Measurements from ENCODE around the gene KLC4.

Gene KLC4

GRCh38 chr6:43034190-43034525, 25.3 kb upstream of the KLC4 start:
- no peak for DNase-seq (ENCODE audit: low spot score)
- ChIA-PET CTCF (interaction anchor here (0.6 kb wide), 1 partner anchor 413 kb away, joined by 3 read pairs; no protein-coding TSS in a partner anchor), POLR2A (ENCODE audit: low non-redundant PET) (no interaction called here)
- peak overlapping the region; percentile 48 for H3K27ac ChIP-seq
- no peak for TF ChIP-seq CTCF (conservative IDR thresholded peaks at IDR 0.05; ENCODE audit: low read depth)

DNA sequence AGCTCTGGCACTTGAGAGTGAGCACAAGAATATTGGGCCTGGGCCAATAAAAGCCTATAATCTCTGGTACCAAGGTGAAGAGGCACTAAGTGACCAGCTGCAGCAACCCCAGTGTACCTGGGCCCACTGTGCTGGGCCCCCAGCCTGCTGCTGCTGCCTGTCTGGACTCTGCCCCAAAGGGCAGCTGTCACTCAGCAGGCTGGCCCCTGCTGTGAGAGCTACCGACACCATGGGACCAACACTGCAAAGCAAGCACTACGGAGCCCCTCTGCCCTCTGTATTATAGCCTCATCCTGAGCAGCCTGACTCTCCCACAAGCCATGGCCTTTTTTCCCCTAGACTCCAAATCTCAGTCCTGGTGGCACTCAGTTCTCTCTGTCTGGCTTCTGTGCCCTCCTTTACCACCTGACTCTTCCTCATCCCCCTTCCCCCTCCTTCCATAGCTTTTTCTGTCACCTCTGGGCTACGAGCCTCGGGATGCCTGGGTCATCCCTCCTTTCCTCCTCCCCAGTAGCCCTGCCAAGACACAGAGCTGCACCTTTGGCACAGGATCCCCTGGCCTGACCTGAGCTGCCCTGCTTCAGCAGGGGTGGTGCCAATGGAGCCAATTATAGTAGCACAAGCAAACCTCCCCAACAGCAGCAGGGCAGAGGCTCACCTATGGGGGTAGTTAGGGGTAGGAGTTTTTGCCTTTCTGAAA, 23.8 kb upstream of the KLC4 start:
- DNase-seq (ENCODE audit: low spot score): no peak
- no peak for TF ChIP-seq CTCF (conservative IDR thresholded peaks at IDR 0.05; ENCODE audit: low read depth)
- peak overlapping the region; percentile 48 for H3K27ac ChIP-seq
- ChIA-PET POLR2A (ENCODE audit: low non-redundant PET) (no interaction called here), CTCF (no interaction called here)

DNA sequence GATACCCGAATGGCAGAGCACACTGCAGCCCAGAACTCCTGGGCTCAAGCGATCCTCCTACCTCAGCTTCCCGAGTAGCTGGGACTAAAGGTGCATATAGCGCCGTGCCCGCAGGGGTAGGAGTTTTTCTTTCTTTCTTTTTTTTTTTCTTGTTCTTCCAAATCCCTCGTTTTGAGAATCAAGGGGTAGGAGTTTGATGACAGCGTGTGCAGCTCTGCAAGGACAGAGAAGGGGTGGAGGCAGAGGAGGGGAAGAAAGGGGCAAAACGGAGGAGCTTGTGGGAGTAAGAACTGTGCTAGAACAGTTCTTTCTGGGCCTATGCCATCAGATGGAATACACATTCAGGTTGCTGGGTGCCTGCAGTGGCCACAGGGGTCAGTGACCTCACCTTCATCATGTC, 22.7 kb upstream of the KLC4 start:
- H3K27ac ChIP-seq: peak overlapping the region; percentile 21; the same call in 1 of the 2 replicates
- no peak for TF ChIP-seq CTCF (conservative IDR thresholded peaks at IDR 0.05; ENCODE audit: low read depth)
- ChIA-PET CTCF (no interaction called here), POLR2A (ENCODE audit: low non-redundant PET) (interaction anchor here (0.7 kb wide), 1 partner anchor 23 kb away, joined by 3 read pairs; the partner anchor contains the start of genes KLHDC3 and MEA1)
- no peak for DNase-seq (ENCODE audit: low spot score)

- DNase-seq (ENCODE audit: low spot score): no peak
- TF ChIP-seq CTCF (conservative IDR thresholded peaks at IDR 0.05; ENCODE audit: low read depth): no peak
- peak overlapping the region; percentile 21 for H3K27ac ChIP-seq
- CTCF ChIA-PET: no interaction called here
- POLR2A ChIA-PET (ENCODE audit: low non-redundant PET): no interaction called here
These were observed 22.2 kb upstream of the KLC4 start for GRCh38 chr6:43037197-43037596.

GRCh38 chr6:43037706-43038105, 21.7 kb upstream of the KLC4 start:
- no peak for TF ChIP-seq CTCF (conservative IDR thresholded peaks at IDR 0.05; ENCODE audit: low read depth)
- CTCF ChIA-PET: no interaction called here
- POLR2A ChIA-PET (ENCODE audit: low non-redundant PET): no interaction called here
- peak overlapping the region; percentile 21 for H3K27ac ChIP-seq
- no peak for DNase-seq (ENCODE audit: low spot score)

- peak overlapping the region; percentile 10; the same call in 1 of the 2 replicates for H3K27ac ChIP-seq
- CTCF ChIA-PET: interaction anchor here (0.6 kb wide), 2 partner anchors 50 to 1026 kb away, joined by 3 to 5 read pairs; no protein-coding TSS in a partner anchor
- no peak for DNase-seq (ENCODE audit: low spot score)
- TF ChIP-seq CTCF (conservative IDR thresholded peaks at IDR 0.05; ENCODE audit: low read depth): no peak
- POLR2A ChIA-PET (ENCODE audit: low non-redundant PET): no interaction called here
These were observed 20.7 kb upstream of the KLC4 start for GRCh38 chr6:43038727-43039126.
